Osteocyte (in vitro differentiated cells): ENCODE results near the gene RFC3. TPM values are rescaled to one million over a fixed set of nuclear protein-coding genes. Genes with fewer than 3 reads are reported as not detected.

Source experiments
- DNase-seq: peaks from one replicate; pipeline ENCODE4 v3.0.0; 2021; ENCODE audit warnings: mixed read lengths; ENCODE audit not compliant: unreplicated experiment; ENCODE audit errors: extremely low spot score
- H3K27ac Mint-ChIP-seq: one replicate; pipeline ENCODE4 v1.8.0; 2021; ENCODE audit warnings: mild to moderate bottlenecking, mixed read lengths; ENCODE audit not compliant: unreplicated experiment
- H3K27me3 Mint-ChIP-seq: one replicate; pipeline ENCODE4 v1.8.0; 2021; ENCODE audit warnings: mixed read lengths; ENCODE audit not compliant: unreplicated experiment
- H3K36me3 Mint-ChIP-seq: one replicate; pipeline ENCODE4 v1.8.0; 2021; ENCODE audit warnings: mixed read lengths; ENCODE audit not compliant: unreplicated experiment
- H3K4me1 Mint-ChIP-seq: one replicate; pipeline ENCODE4 v1.8.0; 2021; ENCODE audit warnings: mixed read lengths; ENCODE audit not compliant: unreplicated experiment
- H3K4me3 Mint-ChIP-seq: one replicate; pipeline ENCODE4 v1.8.0; 2021; ENCODE audit warnings: mild to moderate bottlenecking, moderate library complexity, mixed read lengths; ENCODE audit not compliant: unreplicated experiment
- H3K9me3 Mint-ChIP-seq: one replicate; pipeline ENCODE4 v1.8.0; 2021; ENCODE audit warnings: mixed read lengths; ENCODE audit not compliant: unreplicated experiment
- total RNA-seq: library from RNA; stranded (reverse); gene quantifications from 2 replicates; pipeline ENCODE4 v1.2.1, GENCODE V29; 2021
- TF ChIP-seq, protein P1 (sequence below): fragments of 200-600 bp; sonication (generic); IDR thresholded peaks from 2 replicates; pipeline ENCODE4 v1.5.0; 2021; ENCODE audit warnings: antibody characterized with exemption, mild to moderate bottlenecking, moderate library complexity

Gene RFC3
- total RNA-seq, 1 donor from 2014 or later = 7.1 TPM

DNA sequence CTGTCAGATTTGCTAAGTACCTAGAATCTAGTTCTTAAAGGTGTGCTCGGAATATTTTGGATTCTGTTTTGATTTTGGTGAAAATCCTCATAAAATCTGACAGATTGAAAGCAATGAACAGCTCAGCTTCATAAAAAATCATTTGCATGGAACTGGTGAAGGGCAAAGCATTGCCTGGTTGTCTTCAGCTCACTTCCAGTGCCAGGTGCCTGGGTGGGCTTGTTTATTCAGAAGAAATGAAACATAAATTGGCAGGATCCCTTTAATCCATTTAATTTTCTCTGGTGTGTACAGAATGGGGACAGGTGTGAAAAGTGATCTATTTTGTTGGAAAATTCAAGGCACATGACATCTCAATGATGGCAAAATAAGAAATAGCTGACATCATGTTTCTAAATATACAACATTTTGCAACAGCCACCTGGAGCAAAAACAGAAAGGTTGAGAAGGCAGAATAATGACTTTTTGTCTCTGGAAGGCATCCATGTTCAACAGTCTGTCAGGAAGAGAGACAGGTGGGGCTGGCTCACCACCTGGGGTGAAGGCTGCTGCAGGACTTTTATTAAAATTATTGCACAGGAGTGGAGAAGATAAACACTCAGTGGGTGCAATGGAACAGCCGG is 52.2 kb downstream of the RFC3 start:
- no peaks in the 10 kb centered on the region for H3K9me3 Mint-ChIP-seq
- H3K27me3 Mint-ChIP-seq = no peaks in the 10 kb centered on the region
- no peak overlapping the region for H3K4me3 Mint-ChIP-seq
- H3K27ac Mint-ChIP-seq = no peak overlapping the region
- no peaks in the 10 kb centered on the region for H3K36me3 Mint-ChIP-seq
- TF ChIP-seq, protein P1, sequence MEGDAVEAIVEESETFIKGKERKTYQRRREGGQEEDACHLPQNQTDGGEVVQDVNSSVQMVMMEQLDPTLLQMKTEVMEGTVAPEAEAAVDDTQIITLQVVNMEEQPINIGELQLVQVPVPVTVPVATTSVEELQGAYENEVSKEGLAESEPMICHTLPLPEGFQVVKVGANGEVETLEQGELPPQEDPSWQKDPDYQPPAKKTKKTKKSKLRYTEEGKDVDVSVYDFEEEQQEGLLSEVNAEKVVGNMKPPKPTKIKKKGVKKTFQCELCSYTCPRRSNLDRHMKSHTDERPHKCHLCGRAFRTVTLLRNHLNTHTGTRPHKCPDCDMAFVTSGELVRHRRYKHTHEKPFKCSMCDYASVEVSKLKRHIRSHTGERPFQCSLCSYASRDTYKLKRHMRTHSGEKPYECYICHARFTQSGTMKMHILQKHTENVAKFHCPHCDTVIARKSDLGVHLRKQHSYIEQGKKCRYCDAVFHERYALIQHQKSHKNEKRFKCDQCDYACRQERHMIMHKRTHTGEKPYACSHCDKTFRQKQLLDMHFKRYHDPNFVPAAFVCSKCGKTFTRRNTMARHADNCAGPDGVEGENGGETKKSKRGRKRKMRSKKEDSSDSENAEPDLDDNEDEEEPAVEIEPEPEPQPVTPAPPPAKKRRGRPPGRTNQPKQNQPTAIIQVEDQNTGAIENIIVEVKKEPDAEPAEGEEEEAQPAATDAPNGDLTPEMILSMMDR = no peak
- no peak for DNase-seq
- H3K4me1 Mint-ChIP-seq = no peaks in the 10 kb centered on the region

DNA sequence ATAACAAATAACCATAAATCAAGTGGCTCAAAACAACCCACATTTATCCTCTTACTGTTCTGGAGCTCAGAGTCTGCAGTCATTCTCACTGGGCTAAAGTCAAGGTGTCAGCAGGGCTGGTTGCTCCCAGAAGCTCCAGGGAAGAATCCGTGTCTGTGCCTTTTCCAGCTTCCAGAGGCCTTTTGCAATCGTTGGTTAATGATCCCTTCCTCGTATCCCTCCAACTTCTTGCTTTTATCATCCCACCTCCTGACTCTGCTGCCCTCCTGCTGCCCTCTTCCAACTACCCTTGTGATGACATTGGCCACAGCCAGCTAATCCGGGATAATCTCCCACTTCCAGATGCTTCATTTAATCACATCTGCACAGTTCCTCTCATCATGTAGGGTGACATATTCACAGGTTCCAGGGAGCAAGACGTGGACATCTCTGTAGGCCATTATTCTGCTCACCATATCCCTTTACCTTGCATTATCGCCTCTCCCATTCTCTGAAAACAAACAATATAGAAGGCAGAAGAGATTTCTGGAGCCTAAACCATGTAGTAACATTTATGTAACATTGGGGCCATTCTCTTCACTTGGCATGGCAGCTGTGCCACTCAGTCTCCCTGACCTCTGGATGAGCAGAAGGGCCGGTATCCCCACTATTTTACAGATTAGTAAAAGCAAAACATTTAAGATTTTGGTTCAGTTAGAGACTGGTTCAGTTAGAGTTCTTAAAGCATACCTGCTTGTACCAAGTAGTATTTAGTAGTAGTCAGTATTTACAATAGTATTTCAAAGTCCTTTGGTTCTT is 53.5 kb downstream of the RFC3 start:
- Mint-ChIP-seq H3K36me3 (no peaks in the 10 kb centered on the region), H3K27me3 (no peaks in the 10 kb centered on the region), H3K27ac (no peak overlapping the region), H3K9me3 (no peaks in the 10 kb centered on the region), H3K4me1 (no peaks in the 10 kb centered on the region), H3K4me3 (no peak overlapping the region)
- TF ChIP-seq, protein P1 = no peak
- DNase-seq = no peak

DNA sequence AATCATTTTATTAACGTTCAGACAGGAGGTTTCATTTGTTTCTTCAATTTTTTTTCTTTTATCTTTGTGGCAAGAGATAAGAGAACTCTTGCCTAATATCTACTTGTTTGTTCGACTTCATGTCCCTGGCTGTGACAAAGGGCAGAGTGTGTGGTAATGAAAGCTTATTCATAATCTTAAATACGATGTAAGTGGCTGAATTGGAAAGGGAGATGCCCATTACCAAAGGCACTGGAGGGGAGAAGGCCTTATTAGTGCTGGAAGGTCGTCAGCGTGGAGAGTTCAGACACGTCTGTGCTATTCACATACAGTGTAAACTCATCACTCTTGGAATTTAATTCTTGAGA is 54.0 kb downstream of the RFC3 start:
- Mint-ChIP-seq H3K4me1 (no peaks in the 10 kb centered on the region), H3K36me3 (no peaks in the 10 kb centered on the region), H3K27me3 (no peaks in the 10 kb centered on the region), H3K9me3 (no peaks in the 10 kb centered on the region), H3K4me3 (no peak overlapping the region), H3K27ac (no peak overlapping the region)
- DNase-seq = no peak
- TF ChIP-seq, protein P1 = no peak

DNA sequence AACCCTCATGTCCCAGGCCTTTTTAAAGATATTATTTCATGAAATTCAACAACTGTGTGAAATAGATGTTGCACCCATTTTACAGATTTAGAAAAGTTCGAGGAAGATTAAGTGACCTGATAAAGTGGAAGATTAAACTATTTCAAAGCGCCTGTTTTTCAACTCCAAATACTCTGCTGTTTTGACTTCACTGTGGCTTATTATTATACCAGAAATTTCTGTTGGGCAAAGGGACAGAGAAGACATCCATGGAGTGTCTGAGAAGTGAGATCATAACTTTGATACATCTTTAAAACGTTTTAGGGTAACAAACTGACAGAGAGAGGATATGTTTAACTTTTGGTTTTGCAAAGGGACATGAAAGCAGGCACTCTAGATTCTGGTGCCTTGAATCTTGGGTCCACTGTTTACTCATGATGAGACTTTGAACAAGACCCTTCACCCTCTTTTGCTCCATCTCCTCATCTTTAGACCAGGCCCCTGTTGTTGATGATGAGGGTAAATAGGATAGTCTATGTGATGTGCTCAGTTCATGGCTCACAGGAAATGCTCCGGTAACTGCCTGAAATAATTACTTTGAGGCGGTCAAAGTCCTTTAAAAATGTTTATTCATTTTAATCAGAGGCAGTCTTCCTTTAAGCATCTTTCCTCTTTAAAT is 55.4 kb downstream of the RFC3 start:
- DNase-seq = no peak
- no peaks in the 10 kb centered on the region for H3K36me3 Mint-ChIP-seq
- H3K27ac Mint-ChIP-seq = no peak overlapping the region
- no peaks in the 10 kb centered on the region for H3K27me3 Mint-ChIP-seq
- H3K9me3 Mint-ChIP-seq = no peaks in the 10 kb centered on the region
- no peak overlapping the region for H3K4me3 Mint-ChIP-seq
- TF ChIP-seq, protein P1 = no peak
- no peaks in the 10 kb centered on the region for H3K4me1 Mint-ChIP-seq

DNA sequence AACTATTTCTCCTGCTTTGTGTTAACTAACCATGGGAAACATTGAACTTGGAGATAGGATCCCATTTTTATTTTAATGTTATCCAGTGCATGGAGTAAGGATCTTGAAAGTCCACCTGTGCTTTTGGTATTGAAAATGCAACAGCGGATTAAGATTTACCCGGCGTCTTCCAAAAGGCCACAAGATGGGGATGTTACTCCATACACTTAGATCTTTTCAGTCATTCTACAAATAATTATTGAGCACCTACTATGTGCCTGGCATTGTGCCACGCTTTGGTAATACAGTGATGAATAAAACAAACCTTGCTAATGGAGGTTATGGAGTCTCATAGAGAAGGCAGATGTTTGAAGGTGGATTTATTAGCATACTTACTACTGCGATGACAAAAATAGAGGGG is 56.9 kb downstream of the RFC3 start:
- Mint-ChIP-seq H3K4me3 (no peak overlapping the region), H3K9me3 (no peaks in the 10 kb centered on the region), H3K4me1 (no peaks in the 10 kb centered on the region), H3K27me3 (no peaks in the 10 kb centered on the region), H3K36me3 (no peaks in the 10 kb centered on the region), H3K27ac (no peak overlapping the region)
- TF ChIP-seq, protein P1 = peak; percentile 37
- DNase-seq = no peak
